NCI-H446 treated with DMSO at 0.1 percent for 48 hours (cell line): Measurements from ENCODE around the gene CDK11A.
"Not testable (repeated sequence)": the region's sequence is repeated elsewhere in the genome, so short reads cannot be mapped to it uniquely, and the experiment has no call there.

Experiments used
- DNase-seq: peaks from one replicate; lab custom pipeline; 2025; lab: John Stamatoyannopoulos, UW

The CDK11A gene

GRCh38 chr1:1721201-1721600 is 3.0 kb downstream of the CDK11A start:
- DNase-seq, result no peak

GRCh38 chr1:1715109-1715883 is 8.9 kb downstream of the CDK11A start:
- DNase-seq, result not testable (repeated sequence)

GRCh38 chr1:1707897-1708296 is 16.3 kb downstream of the CDK11A start:
- DNase-seq, result not testable (repeated sequence)

GRCh38 chr1:1707241-1707640 is 16.9 kb downstream of the CDK11A start:
- not testable (repeated sequence) for DNase-seq

GRCh38 chr1:1705623-1706022 is 18.5 kb downstream of the CDK11A start:
- DNase-seq, result not testable (repeated sequence)

GRCh38 chr1:1704284-1704957 is 19.7 kb downstream of the CDK11A start:
- not testable (repeated sequence) for DNase-seq

- no peak for DNase-seq
Observed at GRCh38 chr1:1703796-1704195, 20.4 kb downstream of the CDK11A start.

GRCh38 chr1:1702506-1702905 is 21.7 kb downstream of the CDK11A start:
- DNase-seq, result not testable (repeated sequence)

- DNase-seq, result not testable (repeated sequence)
Observed at GRCh38 chr1:1700557-1700956, 23.6 kb downstream of the CDK11A start.

GRCh38 chr1:1700067-1700466 is 24.1 kb downstream of the CDK11A start:
- DNase-seq, result not testable (repeated sequence)

GRCh38 chr1:1699061-1699460 is 25.1 kb downstream of the CDK11A start:
- not testable (repeated sequence) for DNase-seq

- DNase-seq, result not testable (repeated sequence)
Observed at GRCh38 chr1:1697358-1698183, 26.6 kb downstream of the CDK11A start.

GRCh38 chr1:1696431-1697357 is 27.5 kb downstream of the CDK11A start:
- not testable (repeated sequence) for DNase-seq

- DNase-seq, result peak; percentile 78
Observed at GRCh38 chr1:1692714-1693647, 31.2 kb downstream of the CDK11A start, which contains the start of gene SLC35E2B. TSS of gene SLC35E2B (minus strand) at chr1:1692795. CDS start at chr1:1676699, 16,096 bp downstream.

GRCh38 chr1:1692324-1692713 is 31.8 kb downstream of the CDK11A start:
- DNase-seq, result peak; percentile 57

- not testable (repeated sequence) for DNase-seq
Observed at GRCh38 chr1:1691443-1691842, 32.7 kb downstream of the CDK11A start.

- DNase-seq, result not testable (repeated sequence)
Observed at GRCh38 chr1:1689526-1689925, 34.6 kb downstream of the CDK11A start.

GRCh38 chr1:1687846-1688245 is 36.3 kb downstream of the CDK11A start:
- DNase-seq, result no peak

- no peak for DNase-seq
Observed at GRCh38 chr1:1684031-1684681, 40.0 kb downstream of the CDK11A start.
